PC-3 (cell line): ENCODE data around the gene FGD5.

Experiments
- EZH2 ChIP-seq: fragments of 300-600 bp; sonication (generic); IDR thresholded peaks from one replicate; pipeline ENCODE4 v1.6.1; 2017; ENCODE audit warnings: antibody characterized with exemption, mild to moderate bottlenecking, low read length; ENCODE audit not compliant: unreplicated experiment
- EZH2phosphoT487 ChIP-seq: fragments of 300-600 bp; sonication (generic); IDR thresholded peaks from 2 replicates; pipeline ENCODE4 v1.6.1; 2018; ENCODE audit warnings: mild to moderate bottlenecking, antibody characterized with exemption, low read length, borderline replicate concordance
- TF ChIP-seq, protein P1 (sequence below): fragments of 300-600 bp; sonication (generic); conservative IDR thresholded peaks from 2 replicates; pipeline ENCODE4 v1.5.1; 2017; ENCODE audit warnings: antibody characterized with exemption, low read depth, mild to moderate bottlenecking, low read length

DNA sequence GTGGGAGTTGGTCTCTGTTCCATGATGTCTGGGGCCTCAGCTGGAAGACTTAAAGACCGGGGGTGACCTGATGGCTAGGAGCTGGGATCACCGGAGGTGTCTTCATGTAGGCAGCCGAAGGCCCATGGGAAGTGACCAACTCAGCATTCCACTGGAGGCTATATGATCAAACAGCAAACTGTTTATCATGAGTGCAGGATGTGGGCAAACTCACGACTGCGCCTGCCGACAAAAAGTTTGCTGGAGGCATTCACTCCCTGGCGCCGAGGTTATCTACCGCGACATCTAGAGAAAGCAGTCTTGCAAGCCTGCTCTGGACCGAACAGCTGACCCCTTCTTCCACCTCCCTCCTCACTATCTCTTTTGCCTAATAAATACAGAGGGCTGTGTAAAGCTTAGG lies 65.9 kb downstream of the FGD5 start:
- TF ChIP-seq, protein P1, sequence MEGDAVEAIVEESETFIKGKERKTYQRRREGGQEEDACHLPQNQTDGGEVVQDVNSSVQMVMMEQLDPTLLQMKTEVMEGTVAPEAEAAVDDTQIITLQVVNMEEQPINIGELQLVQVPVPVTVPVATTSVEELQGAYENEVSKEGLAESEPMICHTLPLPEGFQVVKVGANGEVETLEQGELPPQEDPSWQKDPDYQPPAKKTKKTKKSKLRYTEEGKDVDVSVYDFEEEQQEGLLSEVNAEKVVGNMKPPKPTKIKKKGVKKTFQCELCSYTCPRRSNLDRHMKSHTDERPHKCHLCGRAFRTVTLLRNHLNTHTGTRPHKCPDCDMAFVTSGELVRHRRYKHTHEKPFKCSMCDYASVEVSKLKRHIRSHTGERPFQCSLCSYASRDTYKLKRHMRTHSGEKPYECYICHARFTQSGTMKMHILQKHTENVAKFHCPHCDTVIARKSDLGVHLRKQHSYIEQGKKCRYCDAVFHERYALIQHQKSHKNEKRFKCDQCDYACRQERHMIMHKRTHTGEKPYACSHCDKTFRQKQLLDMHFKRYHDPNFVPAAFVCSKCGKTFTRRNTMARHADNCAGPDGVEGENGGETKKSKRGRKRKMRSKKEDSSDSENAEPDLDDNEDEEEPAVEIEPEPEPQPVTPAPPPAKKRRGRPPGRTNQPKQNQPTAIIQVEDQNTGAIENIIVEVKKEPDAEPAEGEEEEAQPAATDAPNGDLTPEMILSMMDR = no peak
- TF ChIP-seq EZH2 = no peak
- no peak for TF ChIP-seq EZH2phosphoT487
